ENCODE results near the gene GRIA4.

DNA sequence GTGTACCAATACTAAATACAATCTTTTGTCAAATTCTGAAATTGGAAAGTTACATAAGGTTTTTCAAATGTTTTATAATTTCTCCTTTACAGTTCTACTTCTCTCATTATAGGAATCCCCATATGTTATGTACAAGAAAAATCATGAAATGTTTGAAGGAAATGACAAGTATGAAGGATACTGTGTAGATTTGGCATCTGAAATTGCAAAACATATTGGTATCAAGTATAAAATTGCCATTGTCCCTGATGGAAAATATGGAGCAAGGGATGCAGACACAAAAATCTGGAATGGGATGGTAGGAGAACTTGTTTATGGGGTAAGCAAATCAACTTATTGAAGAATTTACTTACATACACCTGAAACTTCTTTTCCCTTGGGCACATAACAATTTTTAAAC is 308.7 kb downstream of the GRIA4 start:
- TF ChIP-seq EZH2phosphoT487 (conservative IDR thresholded peaks at IDR 0.05; ENCODE audit: low read length) = no peak
- TF ChIP-seq, protein P1, sequence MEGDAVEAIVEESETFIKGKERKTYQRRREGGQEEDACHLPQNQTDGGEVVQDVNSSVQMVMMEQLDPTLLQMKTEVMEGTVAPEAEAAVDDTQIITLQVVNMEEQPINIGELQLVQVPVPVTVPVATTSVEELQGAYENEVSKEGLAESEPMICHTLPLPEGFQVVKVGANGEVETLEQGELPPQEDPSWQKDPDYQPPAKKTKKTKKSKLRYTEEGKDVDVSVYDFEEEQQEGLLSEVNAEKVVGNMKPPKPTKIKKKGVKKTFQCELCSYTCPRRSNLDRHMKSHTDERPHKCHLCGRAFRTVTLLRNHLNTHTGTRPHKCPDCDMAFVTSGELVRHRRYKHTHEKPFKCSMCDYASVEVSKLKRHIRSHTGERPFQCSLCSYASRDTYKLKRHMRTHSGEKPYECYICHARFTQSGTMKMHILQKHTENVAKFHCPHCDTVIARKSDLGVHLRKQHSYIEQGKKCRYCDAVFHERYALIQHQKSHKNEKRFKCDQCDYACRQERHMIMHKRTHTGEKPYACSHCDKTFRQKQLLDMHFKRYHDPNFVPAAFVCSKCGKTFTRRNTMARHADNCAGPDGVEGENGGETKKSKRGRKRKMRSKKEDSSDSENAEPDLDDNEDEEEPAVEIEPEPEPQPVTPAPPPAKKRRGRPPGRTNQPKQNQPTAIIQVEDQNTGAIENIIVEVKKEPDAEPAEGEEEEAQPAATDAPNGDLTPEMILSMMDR (IDR thresholded peaks at IDR 0.05; ENCODE audit: insufficient read depth, low read length, poor library complexity, severe bottlenecking) = no peak
